Measurements from ENCODE around the gene CDH23.
"Not testable (repeated sequence)": the region's sequence is repeated elsewhere in the genome, so short reads cannot be mapped to it uniquely, and the experiment has no call there.

The CDH23 gene

DNA sequence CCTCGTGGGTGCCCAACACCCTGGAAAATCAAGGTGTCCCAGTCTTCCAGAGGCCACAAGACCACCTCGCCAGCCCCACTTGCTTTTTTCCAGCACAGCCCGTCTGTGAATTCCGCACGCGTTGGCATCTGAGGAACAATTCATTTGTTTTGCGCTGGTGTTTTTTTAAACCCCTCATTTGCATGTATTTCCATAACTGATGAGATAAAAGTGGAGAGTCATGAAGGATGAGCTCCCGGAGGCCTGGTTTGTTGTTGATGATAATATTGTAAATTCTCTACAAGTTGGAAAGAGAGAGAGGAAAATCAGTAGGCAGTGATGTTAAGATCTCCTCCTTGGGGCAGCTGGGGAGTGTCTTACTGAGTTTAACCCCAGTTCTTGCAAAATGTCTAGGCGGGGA is 43.1 kb upstream of the CDH23 start:
- in situ Hi-C loops (cut with HindIII; ENCODE audit: low sequenced_read_pairs) = no loop called here
- no peak overlapping the region for H3K4me3 ChIP-seq (ENCODE audit: low read depth, low read length)
- DNase-seq (ENCODE audit: low read depth, low spot score) = no peak
- TF ChIP-seq CTCF (IDR thresholded peaks at IDR 0.05; ENCODE audit: low read depth, low read length) = no peak

GRCh38 chr10:71354776-71355175 is 41.9 kb upstream of the CDH23 start:
- no peak for TF ChIP-seq CTCF (IDR thresholded peaks at IDR 0.05; ENCODE audit: low read depth, low read length)
- no peak overlapping the region for H3K4me3 ChIP-seq (ENCODE audit: low read depth, low read length)
- in situ Hi-C loops (cut with HindIII; ENCODE audit: low sequenced_read_pairs) = no loop called here
- no peak for DNase-seq (ENCODE audit: low read depth, low spot score)

DNA sequence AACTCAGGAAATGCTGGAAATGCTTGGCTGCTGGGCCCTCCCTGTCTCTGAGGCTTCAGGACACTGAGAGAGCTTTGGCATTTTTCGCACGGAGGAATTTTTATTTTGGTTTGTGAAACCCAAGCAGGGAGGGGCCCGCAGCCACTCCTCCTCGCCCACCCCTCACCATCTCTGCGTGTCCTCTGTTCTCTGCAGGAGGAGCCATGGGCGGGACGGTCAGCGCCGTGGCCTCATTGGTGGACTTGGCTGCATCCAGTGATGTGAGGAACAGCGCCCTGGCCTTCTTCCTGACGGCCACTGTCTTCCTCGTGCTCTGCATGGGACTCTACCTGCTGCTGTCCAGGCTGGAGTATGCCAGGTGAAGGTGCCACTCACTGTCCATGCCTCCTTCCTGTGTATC is 40.8 kb upstream of the CDH23 start:
- H3K4me3 ChIP-seq (ENCODE audit: low read depth, low read length) = no peak overlapping the region
- in situ Hi-C loops (cut with HindIII; ENCODE audit: low sequenced_read_pairs) = no loop called here
- DNase-seq (ENCODE audit: low read depth, low spot score) = no peak
- no peak for TF ChIP-seq CTCF (IDR thresholded peaks at IDR 0.05; ENCODE audit: low read depth, low read length)

DNA sequence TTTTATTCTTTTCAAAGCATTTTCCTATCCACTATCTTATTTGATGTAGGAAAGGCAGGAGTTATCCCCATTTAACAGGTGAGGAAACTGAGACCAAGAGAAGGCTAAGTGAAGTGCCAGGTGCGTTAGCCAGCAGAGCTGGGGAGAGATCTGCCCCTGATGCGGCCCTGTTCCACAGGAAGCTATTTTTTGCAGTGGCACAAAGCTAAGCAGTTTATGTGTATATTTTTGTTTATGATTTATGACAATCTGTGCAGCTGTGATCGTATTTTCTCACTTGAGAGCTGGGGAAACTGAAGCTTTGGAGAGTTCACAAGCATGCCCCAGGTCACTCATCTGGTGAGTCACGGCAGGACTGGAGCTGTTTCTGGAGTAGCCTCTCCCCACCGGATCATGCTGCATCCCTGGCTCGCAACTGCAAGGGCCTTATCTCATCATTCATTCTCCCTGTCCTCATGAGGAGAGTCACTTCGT is 38.9 kb upstream of the CDH23 start:
- DNase-seq (ENCODE audit: low read depth, low spot score) = no peak
- no peak overlapping the region for H3K4me3 ChIP-seq (ENCODE audit: low read depth, low read length)
- in situ Hi-C loops (cut with HindIII; ENCODE audit: low sequenced_read_pairs) = no loop called here
- no peak for TF ChIP-seq CTCF (IDR thresholded peaks at IDR 0.05; ENCODE audit: low read depth, low read length)

GRCh38 chr10:71358277-71358676 is 38.4 kb upstream of the CDH23 start:
- H3K4me3 ChIP-seq (ENCODE audit: low read depth, low read length) = no peak overlapping the region
- TF ChIP-seq CTCF (IDR thresholded peaks at IDR 0.05; ENCODE audit: low read depth, low read length) = no peak
- DNase-seq (ENCODE audit: low read depth, low spot score) = no peak
- in situ Hi-C loops (cut with HindIII; ENCODE audit: low sequenced_read_pairs) = no loop called here

DNA sequence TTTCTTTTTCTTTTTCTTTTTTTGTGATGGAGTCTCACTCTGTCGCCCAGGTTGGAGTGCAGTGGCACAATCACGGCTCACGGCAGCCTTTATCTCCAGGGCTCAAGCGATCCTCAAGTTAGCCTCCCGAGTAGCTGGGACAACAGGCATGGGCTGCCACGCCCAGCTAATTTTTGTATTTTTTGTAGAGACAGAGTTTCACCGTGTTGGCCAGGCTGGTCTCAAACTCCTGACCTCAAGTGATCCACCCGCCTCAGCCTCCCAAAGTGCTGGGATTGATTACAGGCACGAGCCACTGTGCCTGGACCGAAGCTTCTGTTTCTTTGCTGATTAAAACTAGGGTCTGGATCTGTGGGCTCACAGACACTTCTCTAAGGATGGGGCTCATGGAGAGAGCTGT is 37.8 kb upstream of the CDH23 start:
- DNase-seq (ENCODE audit: low read depth, low spot score); H3K4me3 ChIP-seq (ENCODE audit: low read depth, low read length); in situ Hi-C loops (cut with HindIII; ENCODE audit: low sequenced_read_pairs): not testable (repeated sequence)

GRCh38 chr10:71359364-71360046 is 37.2 kb upstream of the CDH23 start:
- no peak for DNase-seq (ENCODE audit: low read depth, low spot score)
- no peak overlapping the region for H3K4me3 ChIP-seq (ENCODE audit: low read depth, low read length)
- no peak for TF ChIP-seq CTCF (IDR thresholded peaks at IDR 0.05; ENCODE audit: low read depth, low read length)
- in situ Hi-C loops (cut with HindIII; ENCODE audit: low sequenced_read_pairs) = no loop called here

Measured in astrocyte of the spinal cord (primary cell).